LNCAP (cell line): ENCODE measurements around the gene MRPS27.

Experiments used
- CTCF ChIP-seq: fragments of 450-650 bp; IDR thresholded peaks from 2 replicates; pipeline ENCODE4 v1.5.1; 2017; ENCODE audit warnings: mild to moderate bottlenecking

Gene MRPS27

GRCh38 chr5:72285424-72285821 lies 34.6 kb downstream of the MRPS27 start:
- no peak for TF ChIP-seq CTCF

GRCh38 chr5:72284559-72285423 lies 35.2 kb downstream of the MRPS27 start:
- no peak for TF ChIP-seq CTCF

- no peak for TF ChIP-seq CTCF
Observed at GRCh38 chr5:72283358-72283757, 36.7 kb downstream of the MRPS27 start.

GRCh38 chr5:72282878-72283277 lies 37.2 kb downstream of the MRPS27 start:
- no peak for TF ChIP-seq CTCF

GRCh38 chr5:72281764-72282499 lies 38.1 kb downstream of the MRPS27 start:
- TF ChIP-seq CTCF: no peak

GRCh38 chr5:72281430-72281763 lies 38.6 kb downstream of the MRPS27 start:
- no peak for TF ChIP-seq CTCF

- peak; percentile 52; the same call in 1 of the 2 replicates for TF ChIP-seq CTCF
Observed at GRCh38 chr5:72280581-72281069, 39.4 kb downstream of the MRPS27 start.
